Measurements from ENCODE around the gene MAP3K14.

The MAP3K14 gene

DNA sequence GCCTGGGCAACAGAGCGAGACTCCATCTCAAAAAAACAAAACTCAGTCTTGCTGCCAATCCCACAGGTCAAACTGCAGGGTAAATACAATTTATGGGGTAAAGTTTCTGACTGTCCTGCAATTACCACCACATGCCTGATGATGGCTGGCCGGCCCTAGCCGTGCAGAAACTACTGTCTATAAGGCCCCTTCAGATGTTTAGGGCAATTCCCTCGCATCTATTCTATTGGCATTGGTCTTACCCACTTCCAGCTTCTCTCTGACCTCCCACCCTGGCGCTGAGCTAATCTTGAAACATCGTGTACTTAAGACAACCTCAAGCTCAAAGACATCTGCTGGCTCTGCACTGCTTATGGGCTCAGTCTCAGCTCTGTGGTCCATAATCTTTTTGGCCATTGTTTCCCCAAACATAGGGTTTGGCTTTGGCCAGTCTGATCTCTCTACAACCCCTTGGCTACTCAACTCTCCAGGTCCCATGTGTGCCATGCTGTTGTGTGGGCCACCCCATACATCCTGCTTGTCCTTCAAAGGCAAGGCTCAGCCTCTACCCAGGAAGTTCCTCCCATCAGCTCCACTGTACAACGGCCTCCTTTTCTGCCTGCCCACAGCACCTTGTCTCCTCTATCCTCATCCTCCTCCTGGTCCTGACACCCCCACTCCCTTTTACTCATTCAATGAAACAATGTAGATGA, 16.6 kb downstream of the MAP3K14 start:
- DNase-seq (ENCODE audit: low read depth in 3 of 3) = no peak

DNA sequence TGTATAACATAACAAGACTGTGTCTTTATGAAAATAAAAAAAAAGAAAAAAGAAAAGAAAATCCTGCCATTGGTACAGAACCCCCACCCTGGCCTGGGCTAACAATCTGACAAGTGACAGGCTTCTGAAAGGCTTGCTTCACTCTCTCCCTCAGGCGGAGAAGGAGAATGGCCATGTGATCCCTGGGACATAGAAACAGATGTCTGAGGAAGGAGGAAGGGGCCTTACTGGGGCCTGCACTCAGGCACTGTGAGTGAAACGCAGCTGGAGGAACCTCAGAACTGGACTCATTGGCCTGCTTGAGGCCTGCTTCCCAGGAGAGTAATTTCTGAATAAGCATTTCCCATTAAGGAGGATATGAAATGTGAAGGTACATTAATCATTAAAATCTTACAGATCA, 17.5 kb downstream of the MAP3K14 start:
- DNase-seq (ENCODE audit: low read depth in 3 of 3) = no peak

DNA sequence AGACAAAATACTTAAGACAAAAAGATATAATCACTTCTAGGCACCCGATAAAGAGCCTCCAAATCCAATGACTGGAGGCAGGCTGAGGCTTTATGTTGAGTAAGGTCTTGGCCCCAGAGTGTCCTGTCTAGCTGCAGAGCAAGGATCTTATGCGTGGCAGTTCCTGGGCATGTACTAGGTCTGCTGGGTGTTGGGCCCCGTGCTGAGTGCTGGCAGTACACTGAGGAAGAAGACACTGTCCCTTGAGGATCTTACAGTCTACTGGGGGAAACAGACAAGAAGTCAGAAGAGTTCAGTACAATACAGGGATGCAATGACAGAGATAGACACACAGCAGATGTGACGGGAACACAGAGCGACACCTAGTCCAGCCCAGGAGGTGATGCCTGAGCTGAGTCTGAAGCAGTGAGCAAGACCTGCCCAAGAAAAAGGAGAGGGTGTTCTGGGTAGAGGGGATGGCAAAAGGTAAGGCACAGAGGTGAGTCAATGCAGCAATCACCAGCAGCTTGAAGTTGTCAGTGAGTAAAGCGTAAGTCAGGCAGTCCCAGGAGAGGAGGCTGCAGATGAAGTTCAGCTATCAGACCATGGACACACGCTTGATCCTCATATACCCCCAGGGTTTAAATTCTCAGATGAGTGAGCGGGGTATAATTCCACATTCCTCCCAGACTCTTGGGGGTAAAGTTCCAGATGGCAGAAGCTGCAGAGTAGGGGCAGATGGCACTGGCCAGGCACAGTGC, 18.1 kb downstream of the MAP3K14 start:
- no peak for DNase-seq (ENCODE audit: low read depth in 3 of 3)

DNA sequence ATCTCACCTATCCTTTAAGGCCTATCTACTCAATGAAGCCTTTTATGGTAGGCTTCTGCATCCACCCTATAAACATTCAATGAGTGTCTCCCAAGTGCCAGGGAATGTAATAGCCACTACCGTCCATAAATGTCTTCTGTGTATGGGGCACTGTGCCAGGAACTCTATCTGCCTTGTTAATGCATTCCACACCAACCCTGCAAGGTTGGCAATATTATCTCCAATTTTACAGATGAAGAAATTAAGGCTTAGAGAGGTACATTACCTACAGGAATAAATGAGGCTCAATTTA, 20.0 kb downstream of the MAP3K14 start:
- DNase-seq (ENCODE audit: low read depth in 3 of 3) = no peak

DNA sequence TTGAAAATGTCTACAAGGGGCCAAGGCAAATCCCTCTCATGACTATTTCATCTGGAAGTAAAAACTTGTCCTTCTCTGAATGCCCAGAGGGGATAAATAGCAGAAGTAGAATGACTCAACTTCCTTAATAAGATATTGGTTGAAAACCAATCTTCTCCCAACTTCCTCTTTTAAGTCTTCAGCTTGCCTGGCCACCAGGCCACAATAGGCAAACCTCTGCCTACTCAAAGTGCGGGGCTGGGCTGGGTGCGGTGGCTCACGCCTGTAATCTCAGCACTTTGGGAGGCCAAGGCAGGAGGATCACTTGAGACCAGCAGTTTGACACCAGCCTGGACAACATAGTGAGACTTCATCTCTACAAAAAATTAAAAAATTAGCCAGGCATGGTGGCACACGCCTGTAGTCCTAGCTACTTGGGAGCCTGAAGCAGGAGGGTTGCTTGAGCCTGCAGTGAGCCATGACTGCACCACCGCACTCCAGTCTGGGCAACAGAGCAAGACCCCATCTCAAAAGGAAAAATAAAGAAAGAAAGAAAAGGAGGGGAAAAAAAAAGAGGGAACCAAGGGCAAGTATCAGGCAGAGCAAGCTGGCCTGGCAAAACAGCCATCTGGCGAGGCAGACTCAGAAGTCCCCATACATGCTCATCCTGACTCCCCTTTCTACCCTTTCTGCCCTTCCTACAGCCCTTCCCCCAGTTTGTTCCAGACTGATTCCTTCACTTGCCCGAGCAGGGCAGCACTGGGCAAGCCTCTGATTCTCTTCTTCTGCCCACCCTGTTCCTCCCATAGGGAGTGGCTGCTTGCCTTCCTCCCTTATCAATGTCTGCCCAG, 20.6 kb downstream of the MAP3K14 start:
- no peak for DNase-seq (ENCODE audit: low read depth in 3 of 3)

DNA sequence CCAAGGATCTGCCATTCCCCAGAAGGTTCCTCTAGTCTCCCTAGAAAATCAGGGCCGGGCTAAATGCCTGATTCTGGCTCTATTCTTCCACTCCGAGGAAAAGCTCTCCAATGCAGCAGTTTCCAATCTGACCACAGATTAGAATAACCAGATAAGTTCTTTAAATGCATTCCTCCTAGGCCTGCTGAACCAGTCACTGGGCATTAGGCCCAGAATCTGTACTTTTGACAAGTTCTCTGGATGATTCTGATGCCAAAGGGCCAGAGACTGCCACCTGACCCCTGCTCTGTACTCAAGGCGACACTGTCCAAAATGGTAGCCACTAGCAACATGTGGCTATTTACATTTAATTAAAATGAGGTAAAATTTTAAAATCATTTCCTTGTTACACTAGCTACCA, 22.3 kb downstream of the MAP3K14 start:
- no peak for DNase-seq (ENCODE audit: low read depth in 3 of 3)

DNA sequence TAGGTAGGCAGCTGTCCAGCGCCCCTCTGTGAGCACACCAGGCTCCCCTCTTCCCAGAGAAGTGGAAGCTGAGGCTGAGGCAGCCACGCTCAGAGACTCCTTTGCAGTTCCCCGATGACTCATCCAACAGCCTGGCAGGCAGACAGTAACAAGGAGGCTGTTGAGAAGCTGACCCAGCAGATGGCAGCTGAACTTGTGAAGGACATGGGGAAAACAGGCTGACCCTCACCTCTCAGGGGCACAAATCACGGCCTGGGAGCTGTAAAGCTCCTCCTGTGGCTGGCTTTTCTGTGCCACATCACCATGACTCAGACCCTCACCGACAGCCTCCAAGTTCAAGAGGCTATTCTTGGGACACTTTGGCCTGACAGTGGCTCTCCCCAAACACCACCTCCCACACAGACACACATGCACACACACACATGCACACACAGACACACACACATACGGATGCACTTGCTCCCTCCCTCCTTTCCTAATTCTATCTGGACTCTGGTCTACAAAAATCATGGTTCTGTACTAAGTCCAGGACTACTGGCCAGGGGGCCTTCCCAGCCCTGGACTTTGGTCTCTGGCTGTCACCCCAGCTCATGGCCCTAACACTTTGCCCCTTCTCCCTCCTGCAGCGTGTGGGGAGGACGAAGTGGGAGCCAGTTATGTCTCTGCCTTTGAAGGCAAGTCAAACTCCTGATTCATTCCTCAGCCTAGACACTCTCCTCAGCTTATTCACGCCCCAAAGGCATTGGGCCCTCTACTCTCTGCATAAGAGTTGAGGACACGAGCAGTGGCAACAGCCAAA, 23.2 kb downstream of the MAP3K14 start:
- DNase-seq (ENCODE audit: low read depth in 3 of 3) = no peak

DNA sequence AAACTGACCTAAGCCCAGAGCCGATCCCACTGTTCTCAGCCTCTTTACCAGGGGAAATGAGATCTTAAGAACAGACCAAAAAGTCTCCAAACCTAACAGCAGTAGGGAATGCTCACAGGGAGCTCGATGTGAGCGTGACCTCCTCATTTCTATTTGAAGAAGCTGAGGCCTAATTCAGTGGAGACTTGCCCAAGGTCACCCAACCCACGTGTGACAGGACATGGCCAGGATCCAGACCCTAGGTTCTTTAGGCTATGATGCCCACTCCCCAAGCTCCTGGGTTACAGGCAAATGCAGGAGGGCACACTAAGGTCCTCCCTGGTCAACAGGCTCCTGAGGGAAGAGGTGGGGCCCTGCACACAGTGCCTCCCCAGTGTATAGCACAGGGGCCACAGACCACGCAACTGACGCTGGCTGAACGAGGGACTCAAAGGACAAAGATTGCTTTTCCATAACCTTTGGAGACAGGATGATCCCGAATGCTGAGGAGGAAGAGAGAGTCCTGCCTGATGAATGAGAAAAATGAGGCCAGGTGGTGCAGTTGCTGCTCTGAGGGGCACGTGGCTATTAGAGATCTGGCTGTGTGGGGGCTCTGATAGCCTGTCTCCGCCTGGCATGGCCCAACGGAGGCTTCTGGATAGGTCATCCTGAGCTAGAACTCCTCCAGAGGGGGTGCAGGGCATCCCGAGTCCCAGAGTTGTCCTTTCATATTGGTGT, 24.0 kb downstream of the MAP3K14 start:
- no peak for DNase-seq (ENCODE audit: low read depth in 3 of 3)

DNA sequence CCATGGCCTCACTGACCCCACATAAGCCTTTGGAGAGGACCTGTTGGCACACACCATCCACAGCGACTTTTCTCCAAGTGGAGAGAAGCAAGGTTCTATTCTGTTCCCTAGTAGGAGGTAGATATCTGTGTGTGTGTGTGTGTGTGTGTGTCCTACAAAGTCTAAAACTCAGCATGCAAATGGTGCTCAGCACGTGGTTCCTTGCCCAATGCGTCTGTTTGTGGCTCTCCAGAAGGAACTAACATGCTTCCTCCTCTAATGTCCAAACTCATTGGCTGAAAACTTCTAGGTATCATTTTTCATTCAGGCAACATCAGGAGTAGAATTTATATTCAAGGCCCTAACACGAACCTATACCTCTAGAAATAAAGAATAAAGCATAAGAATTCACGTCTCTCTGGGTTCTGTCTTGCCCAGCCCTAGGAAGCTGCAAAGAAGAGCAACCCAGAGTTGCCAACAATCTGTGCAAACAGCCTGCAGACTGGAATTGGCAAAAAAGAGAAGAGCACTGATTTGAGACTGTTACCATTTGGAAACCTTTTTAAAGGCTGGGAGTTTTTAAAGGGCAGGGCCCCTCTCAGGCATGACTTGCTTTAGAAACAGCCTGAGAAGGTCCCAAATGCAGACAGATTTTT, 25.5 kb downstream of the MAP3K14 start:
- no peak for DNase-seq (ENCODE audit: low read depth in 3 of 3)

DNA sequence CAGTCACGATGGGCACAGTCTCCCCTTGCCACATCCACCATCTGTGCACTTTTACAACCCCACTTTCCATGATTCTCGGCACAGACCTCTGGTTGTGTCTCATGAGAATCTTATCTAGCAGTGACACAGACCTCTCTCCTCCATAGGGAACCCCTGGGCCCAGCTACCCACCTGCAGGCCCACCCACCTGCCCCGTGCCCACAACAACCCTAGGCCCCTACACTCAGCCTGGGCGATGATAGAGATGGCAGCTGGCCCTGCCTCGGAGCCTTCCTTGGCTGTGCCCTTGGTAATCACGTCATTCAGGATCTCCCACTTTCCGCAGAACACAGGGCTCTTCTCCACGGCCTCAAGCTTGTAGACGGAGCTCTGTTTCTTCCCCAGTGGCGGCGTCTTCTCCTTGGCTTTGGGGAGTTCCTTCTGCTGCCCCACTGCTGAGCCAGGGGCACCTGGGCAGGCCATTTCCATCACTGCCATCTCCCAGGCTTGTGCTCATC, 26.5 kb downstream of the MAP3K14 start:
- DNase-seq (ENCODE audit: low read depth in 3 of 3) = no peak

DNA sequence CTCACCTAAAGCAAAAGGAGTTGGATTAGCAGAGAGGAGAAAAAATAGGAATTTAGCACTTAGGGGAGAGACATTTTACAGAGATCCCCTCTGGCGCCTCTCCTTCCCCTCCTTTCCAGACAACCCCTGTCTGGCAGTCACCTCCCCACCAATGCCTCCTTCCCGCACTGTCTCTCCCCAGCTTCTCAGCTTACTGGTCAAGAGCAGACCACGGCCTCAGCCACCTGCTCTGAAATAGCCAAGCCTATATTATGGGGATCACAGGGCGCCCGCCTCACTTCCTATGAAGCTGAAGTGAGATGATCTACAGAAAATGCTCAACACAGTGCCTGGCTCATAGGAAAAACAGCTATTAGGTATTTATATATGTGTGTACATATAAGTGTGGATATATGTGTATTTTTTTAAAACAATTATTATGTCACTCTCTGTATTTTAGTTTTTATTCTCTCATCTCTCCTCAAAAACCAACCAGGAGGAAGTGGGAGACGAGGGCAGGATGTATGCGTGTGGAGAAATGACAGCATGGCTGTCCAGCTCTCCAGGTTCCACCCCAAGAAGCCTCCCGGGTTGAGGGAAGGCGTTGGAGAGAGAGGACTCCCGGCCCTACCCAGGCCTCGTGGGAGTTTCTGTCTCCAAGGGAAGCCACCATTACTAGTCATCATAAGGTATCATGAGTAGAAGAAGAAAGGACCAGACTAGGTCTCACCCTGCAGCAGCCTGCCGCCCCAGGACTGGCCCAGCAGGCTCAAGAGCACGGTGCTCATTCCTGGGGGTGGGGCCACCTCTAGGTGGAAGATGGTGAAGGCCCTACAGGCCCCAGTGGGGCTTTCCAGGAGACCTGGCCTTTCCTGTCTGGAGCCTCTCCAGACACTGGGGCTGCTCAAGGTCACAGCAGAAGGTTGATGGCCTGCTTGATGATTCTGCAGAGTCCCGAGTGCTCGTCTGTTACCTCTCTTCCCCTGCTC, 27.2 kb downstream of the MAP3K14 start:
- DNase-seq (ENCODE audit: low read depth in 3 of 3) = no peak

DNA sequence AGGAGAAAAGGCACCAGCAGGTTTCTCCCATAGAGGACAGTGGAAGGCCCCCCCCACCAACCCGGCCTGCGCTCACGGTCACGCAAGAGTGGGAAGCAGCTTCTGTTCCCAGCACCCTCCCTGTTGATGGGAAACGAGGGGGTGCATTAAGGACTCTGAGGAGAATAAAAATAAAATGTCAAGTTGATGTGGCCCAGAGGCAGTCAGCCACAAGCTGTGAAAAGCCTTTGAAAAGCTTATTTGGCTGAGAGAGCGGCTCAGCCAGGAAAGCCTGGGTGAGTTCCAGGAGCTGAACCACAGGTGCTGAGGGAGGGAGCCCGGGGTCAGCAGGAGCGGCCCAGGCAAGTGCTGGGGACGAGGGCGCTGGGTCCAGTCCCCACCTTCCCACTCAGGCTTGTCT, 28.0 kb downstream of the MAP3K14 start:
- DNase-seq (ENCODE audit: low read depth in 3 of 3) = no peak

DNA sequence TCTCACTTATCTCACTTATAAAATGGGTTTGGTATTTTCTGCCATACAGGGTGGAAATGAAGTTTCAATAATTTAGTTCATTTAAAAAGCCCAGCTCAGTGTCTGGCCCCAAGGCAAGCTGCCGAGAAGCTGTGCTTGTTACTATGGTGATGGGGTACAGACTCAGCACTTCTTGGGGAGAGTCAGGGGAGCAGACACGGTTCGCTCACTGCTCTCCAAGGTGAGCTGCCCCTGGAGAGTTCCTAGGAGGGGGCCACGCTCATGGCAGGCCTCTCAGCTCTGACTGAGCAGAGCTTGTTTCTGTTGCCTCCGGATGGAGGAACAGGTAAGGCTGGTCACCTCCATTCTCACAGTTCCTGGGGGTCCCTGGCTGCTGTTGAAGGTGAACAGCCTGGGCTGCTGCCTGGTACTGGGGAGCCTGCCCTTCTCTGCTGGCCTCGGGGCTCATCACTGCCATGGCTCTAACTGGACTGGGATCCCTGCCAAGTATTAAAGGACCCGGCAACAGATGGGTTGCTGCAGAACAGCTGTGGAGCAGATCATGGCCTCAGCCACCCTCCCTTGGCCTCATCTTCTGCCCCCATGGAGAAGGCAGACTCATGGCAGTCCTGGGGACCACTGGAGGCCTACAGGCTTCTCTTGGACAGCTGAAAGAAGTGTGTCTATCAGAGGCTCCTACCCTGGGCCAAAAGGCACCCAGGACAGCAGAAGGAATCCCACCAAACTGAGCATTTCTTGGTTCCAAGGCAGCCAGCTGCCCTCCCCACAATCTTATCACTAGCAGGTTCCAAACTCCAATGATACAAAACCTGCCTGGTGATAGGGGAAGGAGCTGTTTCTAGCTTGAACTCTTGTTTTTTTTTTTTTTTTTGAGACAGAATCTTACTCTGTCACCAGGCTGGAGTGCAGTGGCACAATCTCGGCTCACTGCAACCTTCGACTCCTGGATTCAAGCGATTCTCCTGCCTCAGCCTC, 29.0 kb downstream of the MAP3K14 start:
- DNase-seq (ENCODE audit: low read depth in 3 of 3) = no peak

DNA sequence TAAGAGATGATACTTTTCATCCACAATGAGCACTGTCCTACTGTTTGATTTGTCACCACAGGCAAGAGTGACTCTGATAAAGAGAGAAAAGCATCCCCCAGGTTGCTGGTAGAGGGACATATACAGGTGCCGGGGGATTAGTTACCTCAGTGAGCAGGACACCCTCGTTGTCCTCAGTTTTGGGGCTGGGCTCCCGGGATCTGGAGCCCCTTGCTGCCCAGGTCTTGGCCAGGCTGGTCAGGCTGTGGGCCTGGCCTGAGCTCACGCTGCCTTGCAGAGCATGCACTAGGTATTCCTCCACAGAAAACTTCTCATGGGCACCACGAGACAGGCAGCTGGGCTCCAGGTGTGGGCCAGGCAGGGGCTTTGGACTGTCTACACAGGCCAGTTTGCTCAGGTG, 30.5 kb downstream of the MAP3K14 start:
- no peak for DNase-seq (ENCODE audit: low read depth in 3 of 3)

DNA sequence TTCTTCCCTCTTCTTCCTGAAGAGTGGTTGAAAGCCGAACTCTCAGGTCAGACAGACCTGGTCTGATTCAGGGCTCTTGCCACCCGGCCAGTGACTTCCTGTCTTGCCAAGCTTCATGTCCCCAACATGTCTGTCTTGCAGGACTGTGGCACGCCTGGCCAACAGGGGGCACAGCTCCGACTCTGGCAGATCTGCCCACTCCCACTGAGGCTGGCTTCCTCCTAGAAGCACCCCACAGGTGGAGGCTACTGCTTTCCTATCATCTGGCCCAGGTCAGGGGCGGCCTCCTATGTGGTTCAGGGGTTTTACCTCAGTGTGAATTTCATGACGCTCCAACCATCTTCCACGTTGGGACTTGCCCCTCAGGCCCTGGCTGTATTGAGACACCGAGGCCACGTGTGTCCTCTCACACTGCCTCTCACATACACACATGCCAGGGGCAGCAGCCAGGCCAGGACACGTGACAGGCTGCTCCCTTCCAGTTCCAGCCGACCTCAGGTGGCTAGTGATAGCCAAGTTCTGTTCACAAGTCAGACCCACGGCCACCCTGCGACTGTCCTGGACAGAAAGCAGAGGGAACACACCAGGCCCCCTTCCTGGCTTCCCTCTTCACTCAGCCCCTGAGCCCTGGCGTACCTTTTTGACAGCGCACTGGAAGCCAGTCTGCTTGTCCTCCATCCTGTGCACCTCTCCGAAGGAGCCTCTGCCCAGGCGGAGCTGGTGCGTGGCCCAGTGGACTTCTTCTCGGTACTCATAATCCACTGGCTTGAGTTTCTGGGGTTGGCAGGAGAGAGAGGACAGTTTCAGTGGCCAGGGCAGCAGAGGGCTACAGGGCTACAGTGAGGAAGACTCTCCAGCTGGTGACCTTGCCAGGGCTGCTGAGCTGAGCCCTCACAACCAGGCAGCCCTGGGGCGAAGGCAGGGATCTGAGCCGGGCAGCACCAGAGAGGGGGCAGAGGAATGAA, 32.4 kb downstream of the MAP3K14 start:
- DNase-seq (ENCODE audit: low read depth in 3 of 3) = peak in 2 of 3 experiments; percentile 13 to 26

DNA sequence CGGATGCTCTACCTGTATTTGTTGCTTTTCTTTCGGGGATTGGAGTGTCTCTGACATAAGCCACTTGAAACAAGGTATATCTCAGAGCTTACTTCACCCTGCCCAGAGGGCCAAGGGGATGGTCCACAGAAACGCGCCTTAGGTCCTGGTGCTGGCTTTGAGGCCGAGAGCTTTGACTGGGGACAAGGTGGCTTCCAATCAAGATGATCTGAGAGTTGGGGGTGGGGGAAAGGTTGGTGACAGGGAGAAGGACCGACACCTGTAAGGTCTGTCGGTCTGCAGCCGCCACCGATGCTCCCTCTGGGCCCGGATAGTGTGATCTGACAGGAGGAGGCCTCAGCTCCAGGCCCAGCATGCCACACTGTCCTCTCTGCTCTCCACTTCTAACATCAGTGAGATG, 33.1 kb downstream of the MAP3K14 start:
- DNase-seq (ENCODE audit: low read depth in 3 of 3) = no peak
